Activated B cell treated with CpG ODN at 0.5 μM for 24 hours (primary cell): ENCODE results near the gene JAZF1. TPM values are rescaled to one million over a fixed set of nuclear protein-coding genes. Genes with fewer than 3 reads are reported as not detected.

ENCODE experiments used
- ATAC-seq: fragments of 200-7000 bp; cut with Tn5 transposase; one replicate; pipeline ENCODE4 v1.10.0; 2021; ENCODE audit warnings: low read depth, mild to moderate bottlenecking, moderate library complexity
- CTCF ChIA-PET: fragments of 350-600 bp; sonication (Branson Sonifier 250); formaldehyde crosslinking; loops from one replicate; lab custom pipeline; 2021; ENCODE audit warnings: antibody characterized with exemption; lab: Charles Lee
- POLR2A ChIA-PET: fragments of 350-600 bp; sonication (Branson Sonifier 250); formaldehyde crosslinking; loops from one replicate; lab custom pipeline; 2021; ENCODE audit warnings: antibody characterized with exemption; lab: Charles Lee
- DNase-seq: peaks from one replicate; pipeline ENCODE4 v3.0.0; 2022
- H3K27ac Mint-ChIP-seq: one replicate; pipeline ENCODE4 v1.8.0; 2020; ENCODE audit warnings: mixed read lengths
- H3K27me3 Mint-ChIP-seq: one replicate; pipeline ENCODE4 v1.8.0; 2021; ENCODE audit warnings: mixed read lengths
- H3K36me3 Mint-ChIP-seq: one replicate; pipeline ENCODE4 v1.8.0; 2021; ENCODE audit warnings: low read depth, mixed read lengths
- H3K4me1 Mint-ChIP-seq: one replicate; pipeline ENCODE4 v1.8.0; 2021; ENCODE audit warnings: mixed read lengths
- H3K4me3 Mint-ChIP-seq: one replicate; pipeline ENCODE4 v1.8.0; 2020; ENCODE audit warnings: mild to moderate bottlenecking, mixed read lengths
- H3K9me3 Mint-ChIP-seq: one replicate; pipeline ENCODE4 v1.8.0; 2020; ENCODE audit warnings: mixed read lengths
- intact Hi-C: fragments of 100-400 bp; cut with micrococcal nuclease; formaldehyde crosslinking; loops from one replicate; pipeline ENCODE4 v1.15.1; 2024
- total RNA-seq: library from RNA; stranded (reverse); gene quantifications from 2 replicates; pipeline ENCODE4 v1.2.3, GENCODE V29; 2022
- TF ChIP-seq, protein P1 (sequence below): fragments of 200-600 bp; IDR thresholded peaks from one replicate; pipeline ENCODE4 v1.8.0; 2022; ENCODE audit warnings: antibody characterized with exemption, mild to moderate bottlenecking

Gene JAZF1
- total RNA-seq, 1 donor from 2014 or later: 54.8 TPM

DNA sequence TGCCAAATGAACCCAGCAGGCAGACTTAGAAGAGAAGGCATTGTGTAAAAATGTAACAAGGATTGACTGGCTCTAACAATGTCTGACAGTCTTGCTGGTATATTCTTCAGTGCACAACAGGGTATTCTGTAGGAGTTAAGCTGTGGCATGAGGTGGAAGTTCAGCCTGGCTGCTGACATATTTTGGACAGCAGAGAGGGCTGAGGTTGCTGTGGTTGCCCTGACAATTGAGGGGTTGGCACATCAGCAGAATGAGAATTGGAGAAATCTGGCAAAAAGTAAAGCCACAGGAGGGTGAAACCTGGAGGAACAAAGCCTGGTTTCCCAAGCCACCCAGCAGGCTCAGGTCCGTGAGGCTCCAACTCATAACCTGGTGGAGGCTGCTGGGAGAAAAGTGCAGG, 220.2 kb downstream of the JAZF1 start:
- DNase-seq: no peak
- TF ChIP-seq, protein P1, sequence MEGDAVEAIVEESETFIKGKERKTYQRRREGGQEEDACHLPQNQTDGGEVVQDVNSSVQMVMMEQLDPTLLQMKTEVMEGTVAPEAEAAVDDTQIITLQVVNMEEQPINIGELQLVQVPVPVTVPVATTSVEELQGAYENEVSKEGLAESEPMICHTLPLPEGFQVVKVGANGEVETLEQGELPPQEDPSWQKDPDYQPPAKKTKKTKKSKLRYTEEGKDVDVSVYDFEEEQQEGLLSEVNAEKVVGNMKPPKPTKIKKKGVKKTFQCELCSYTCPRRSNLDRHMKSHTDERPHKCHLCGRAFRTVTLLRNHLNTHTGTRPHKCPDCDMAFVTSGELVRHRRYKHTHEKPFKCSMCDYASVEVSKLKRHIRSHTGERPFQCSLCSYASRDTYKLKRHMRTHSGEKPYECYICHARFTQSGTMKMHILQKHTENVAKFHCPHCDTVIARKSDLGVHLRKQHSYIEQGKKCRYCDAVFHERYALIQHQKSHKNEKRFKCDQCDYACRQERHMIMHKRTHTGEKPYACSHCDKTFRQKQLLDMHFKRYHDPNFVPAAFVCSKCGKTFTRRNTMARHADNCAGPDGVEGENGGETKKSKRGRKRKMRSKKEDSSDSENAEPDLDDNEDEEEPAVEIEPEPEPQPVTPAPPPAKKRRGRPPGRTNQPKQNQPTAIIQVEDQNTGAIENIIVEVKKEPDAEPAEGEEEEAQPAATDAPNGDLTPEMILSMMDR: no peak
- H3K27ac Mint-ChIP-seq: no peak overlapping the region
- POLR2A ChIA-PET: no interaction called here
- ATAC-seq: no peak
- H3K4me1 Mint-ChIP-seq: peaks cover 4% of the 10 kb centered on the region
- intact Hi-C loops: no loop called here
- H3K36me3 Mint-ChIP-seq: peaks cover 33% of the 10 kb centered on the region
- no peaks in the 10 kb centered on the region for H3K9me3 Mint-ChIP-seq
- CTCF ChIA-PET: no interaction called here
- H3K27me3 Mint-ChIP-seq: no peaks in the 10 kb centered on the region
- no peak overlapping the region for H3K4me3 Mint-ChIP-seq

DNA sequence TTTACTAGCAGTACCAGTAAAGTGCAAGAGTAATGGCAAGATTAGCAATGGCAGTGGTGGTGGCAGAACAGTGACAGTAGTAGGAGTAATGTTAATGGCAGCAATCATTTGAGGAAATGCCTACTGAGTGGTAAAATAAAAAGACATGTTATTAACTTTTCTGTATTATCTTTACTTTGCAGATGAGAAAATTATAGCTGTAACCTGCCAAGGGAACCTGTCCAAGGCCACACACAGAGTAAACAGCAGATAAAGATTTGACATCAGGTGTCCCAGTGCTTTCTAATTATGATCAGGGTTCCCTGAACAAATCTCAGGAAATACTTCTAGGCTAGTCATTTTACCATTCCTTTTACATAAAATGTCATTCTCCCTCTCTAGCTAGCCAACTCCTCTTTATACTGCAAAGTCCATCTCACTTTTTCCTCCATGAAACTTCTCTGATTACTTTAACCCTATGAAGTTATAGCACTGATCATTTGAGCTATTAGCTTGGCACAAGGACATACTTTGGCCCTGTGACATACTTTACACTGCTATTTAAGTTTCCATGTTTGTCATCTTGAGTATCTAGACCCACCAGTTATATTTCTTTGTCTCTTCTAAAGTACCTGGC, 221.6 kb downstream of the JAZF1 start:
- peaks cover 44% of the 10 kb centered on the region for H3K36me3 Mint-ChIP-seq
- H3K4me3 Mint-ChIP-seq: no peak overlapping the region
- H3K27me3 Mint-ChIP-seq: no peaks in the 10 kb centered on the region
- CTCF ChIA-PET: no interaction called here
- DNase-seq: no peak
- H3K4me1 Mint-ChIP-seq: no peaks in the 10 kb centered on the region
- TF ChIP-seq, protein P1: no peak
- no peak overlapping the region for H3K27ac Mint-ChIP-seq
- no peak for ATAC-seq
- no peaks in the 10 kb centered on the region for H3K9me3 Mint-ChIP-seq
- intact Hi-C loops: no loop called here
- POLR2A ChIA-PET: no interaction called here

DNA sequence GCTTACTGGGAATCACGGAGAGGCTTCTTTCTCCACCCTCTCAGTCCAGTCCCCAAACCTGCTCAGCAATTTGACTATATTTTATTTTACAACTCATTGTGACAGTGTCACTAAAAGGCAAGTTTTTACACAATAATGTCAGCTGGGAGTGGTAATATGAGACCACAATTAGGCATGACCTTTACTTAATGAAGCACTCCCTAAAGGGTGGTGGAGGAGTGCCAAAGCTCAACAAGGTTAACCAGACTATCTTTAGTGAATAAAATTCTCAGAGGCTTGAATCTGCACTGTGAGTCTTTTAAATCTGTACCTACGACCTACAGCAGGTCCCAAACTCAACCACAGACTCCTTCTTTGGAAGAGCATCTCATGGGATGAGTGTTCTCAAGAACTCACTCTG, 225.0 kb downstream of the JAZF1 start:
- no peak overlapping the region for H3K4me3 Mint-ChIP-seq
- H3K27ac Mint-ChIP-seq: no peak overlapping the region
- POLR2A ChIA-PET: interaction anchor here (0.6 kb wide), 1 partner anchor 222 kb away, joined by 3 read pairs; no protein-coding TSS in a partner anchor
- CTCF ChIA-PET: no interaction called here
- H3K9me3 Mint-ChIP-seq: no peaks in the 10 kb centered on the region
- H3K36me3 Mint-ChIP-seq: peaks cover 51% of the 10 kb centered on the region
- H3K4me1 Mint-ChIP-seq: peaks cover 2% of the 10 kb centered on the region
- DNase-seq: no peak
- H3K27me3 Mint-ChIP-seq: no peaks in the 10 kb centered on the region
- intact Hi-C loops: no loop called here
- TF ChIP-seq, protein P1: no peak
- ATAC-seq: no peak

DNA sequence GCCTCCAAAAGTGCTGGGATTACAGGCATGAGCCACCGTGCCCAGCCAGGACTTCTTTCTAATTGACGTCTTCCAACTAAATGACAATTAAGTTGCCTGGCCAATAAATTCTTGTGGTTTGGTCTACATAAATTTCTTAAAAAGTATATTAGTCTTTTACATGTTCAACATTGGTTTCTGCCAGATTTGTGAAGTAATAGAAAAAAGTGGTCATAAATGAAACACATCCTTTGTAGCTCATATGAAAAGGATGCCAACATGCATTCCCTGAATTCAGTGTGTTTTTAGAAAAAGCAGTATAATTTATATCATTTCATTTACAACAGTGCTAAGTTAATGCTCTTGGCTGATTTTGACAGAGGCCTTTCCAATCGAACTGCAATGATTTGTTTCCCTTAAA, 225.6 kb downstream of the JAZF1 start:
- H3K27me3 Mint-ChIP-seq: no peaks in the 10 kb centered on the region
- H3K4me1 Mint-ChIP-seq: peaks cover 2% of the 10 kb centered on the region
- DNase-seq (no peak), ATAC-seq (no peak)
- H3K9me3 Mint-ChIP-seq: no peaks in the 10 kb centered on the region
- POLR2A ChIA-PET: interaction anchor here (0.6 kb wide), 1 partner anchor 222 kb away, joined by 3 read pairs; no protein-coding TSS in a partner anchor
- peaks cover 47% of the 10 kb centered on the region for H3K36me3 Mint-ChIP-seq
- intact Hi-C loops: no loop called here
- H3K4me3 Mint-ChIP-seq: no peak overlapping the region
- H3K27ac Mint-ChIP-seq: no peak overlapping the region
- TF ChIP-seq, protein P1: no peak
- CTCF ChIA-PET: no interaction called here

DNA sequence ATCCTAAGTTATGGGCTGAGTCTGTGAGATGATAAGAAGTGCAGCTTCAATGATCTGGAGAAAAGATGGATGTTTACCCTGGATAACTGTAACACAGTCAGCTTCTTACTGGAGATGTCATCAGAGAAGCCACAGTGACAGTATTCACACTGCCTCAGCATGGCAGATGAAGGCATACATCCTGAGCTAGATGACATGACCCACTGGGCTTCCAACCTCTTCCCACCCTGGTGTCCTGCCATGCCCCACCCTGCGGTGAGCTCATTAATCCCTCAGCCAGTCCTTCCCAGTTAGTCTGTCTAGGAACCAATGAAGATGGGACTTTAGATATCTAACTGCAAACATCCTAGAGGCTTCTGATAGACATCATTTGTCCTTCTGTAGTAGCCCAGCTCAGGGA, 226.8 kb downstream of the JAZF1 start:
- CTCF ChIA-PET: no interaction called here

More for the DNA sequence above, 226.8 kb downstream of the JAZF1 start:
- Mint-ChIP-seq H3K27me3 (no peaks in the 10 kb centered on the region), H3K36me3 (peaks cover 54% of the 10 kb centered on the region), H3K4me1 (peaks cover 2% of the 10 kb centered on the region), H3K9me3 (no peaks in the 10 kb centered on the region), H3K4me3 (no peak overlapping the region), H3K27ac (no peak overlapping the region)
- intact Hi-C loops: no loop called here
- POLR2A ChIA-PET: no interaction called here
- no peak for ATAC-seq
- TF ChIP-seq, protein P1: no peak
- no peak for DNase-seq
